GM23248 (cell line): Measurements from ENCODE around the gene MYL12B. TPM values are rescaled to one million over a fixed set of nuclear protein-coding genes. Genes with fewer than 3 reads are reported as not detected.
A peak's percentile ranks its signal among the peaks of the same experiment; 100 is the strongest.

Experiments
- DNase-seq: peaks from one replicate; pipeline ENCODE4 v3.0.0-alpha.2; 2015
- H2AFZ ChIP-seq: fragments of 200-600 bp; sonication (generic); 2 replicates; pipeline ENCODE4 v1.6.1; 2016; ENCODE audit warnings: antibody characterized with exemption
- H3F3A ChIP-seq: fragments of 200-600 bp; sonication (generic); 2 replicates; pipeline ENCODE4 v1.6.1; 2016; ENCODE audit warnings: mild to moderate bottlenecking, antibody characterized with exemption, mixed run types; ENCODE audit not compliant: insufficient read depth
- H3K27ac ChIP-seq: fragments of 200-600 bp; sonication (generic); 2 replicates; pipeline ENCODE4 v1.5.1; 2016; ENCODE audit warnings: mild to moderate bottlenecking
- H3K27me3 ChIP-seq: fragments of 200-600 bp; sonication (generic); replicated peaks from 2 replicates; pipeline ENCODE4 v1.6.1; 2016; ENCODE audit warnings: mild to moderate bottlenecking; ENCODE audit not compliant: insufficient read depth
- H3K36me3 ChIP-seq: fragments of 200-600 bp; sonication (generic); 2 replicates; pipeline ENCODE4 v1.6.1; 2016; ENCODE audit warnings: low read depth, mild to moderate bottlenecking
- H3K4me1 ChIP-seq: fragments of 200-600 bp; sonication (generic); 2 replicates; pipeline ENCODE4 v1.6.1; 2016; ENCODE audit warnings: mild to moderate bottlenecking; ENCODE audit not compliant: insufficient read depth
- H3K4me2 ChIP-seq: fragments of 200-600 bp; sonication (generic); one replicate; pipeline ENCODE4 v1.6.1; 2016; ENCODE audit warnings: mild to moderate bottlenecking; ENCODE audit not compliant: unreplicated experiment
- H3K4me3 ChIP-seq: fragments of 200-600 bp; sonication (generic); 2 replicates; pipeline ENCODE4 v1.5.1; 2016; ENCODE audit warnings: mild to moderate bottlenecking
- H3K79me2 ChIP-seq: fragments of 200-600 bp; sonication (generic); 2 replicates; pipeline ENCODE4 v1.6.1; 2016; ENCODE audit warnings: mild to moderate bottlenecking; ENCODE audit not compliant: insufficient read depth
- H3K9ac ChIP-seq: fragments of 200-600 bp; sonication (generic); 2 replicates; pipeline ENCODE4 v1.6.1; 2016; ENCODE audit warnings: mild to moderate bottlenecking
- H3K9me2 ChIP-seq: fragments of 200-600 bp; sonication (generic); 2 replicates; pipeline ENCODE4 v1.6.1; 2016; ENCODE audit warnings: mixed run types, mild to moderate bottlenecking, moderate library complexity; ENCODE audit not compliant: insufficient read depth
- H3K9me3 ChIP-seq: fragments of 200-600 bp; sonication (generic); one replicate; pipeline ENCODE4 v1.6.1; 2017; ENCODE audit warnings: low read depth
- H4K20me1 ChIP-seq: fragments of 200-600 bp; sonication (generic); 2 replicates; pipeline ENCODE4 v1.6.0; 2016; ENCODE audit not compliant: insufficient read depth
- EZH2 ChIP-seq: fragments of 200-600 bp; sonication (generic); IDR thresholded peaks from 2 replicates; pipeline ENCODE4 v1.6.1; 2018; ENCODE audit warnings: antibody characterized with exemption, mild to moderate bottlenecking; ENCODE audit not compliant: insufficient read depth, poor library complexity, severe bottlenecking
- EZH2phosphoT487 ChIP-seq: fragments of 200-600 bp; sonication (generic); IDR thresholded peaks from 2 replicates; pipeline ENCODE4 v1.6.1; 2018; ENCODE audit warnings: antibody characterized with exemption, moderate library complexity, mild to moderate bottlenecking, low read depth; ENCODE audit not compliant: insufficient read depth
- WGBS, 2 experiments: methylation state at CpG; one replicate each; pipeline ENCODE4 v1.1.6; 2015 to 2017; ENCODE audit warnings: low lambda C conversion rate in 2 of 2, low coverage in 1 of 2; ENCODE audit errors: missing lambda C conversion rate in 2 of 2; 5-methylcytosine and 5-hydroxymethylcytosine counted together
- in situ Hi-C: fragments of 300-500 bp; cut with MboI; formaldehyde crosslinking; loops from 2 replicates; pipeline ENCODE4 v1.15.0; 2020
- polyA plus RNA-seq: library from polyadenylated mRNA; unstranded; fragments of >200 nt; fragmentation: Nextera tagmentation; extraction: Ambion mirVana; gene quantifications from 2 replicates; pipeline ENCODE4 v1.2.1, GENCODE V29; 2016
- total RNA-seq: library from RNA; depleted of rRNA; stranded (reverse); fragments of >200 nt; shearing (Covaris generic); gene quantifications from 2 replicates; pipeline ENCODE4 v1.2.3, GENCODE V29; 2014

MYL12B gene
- total and polyA plus RNA-seq, 2 experiments from 2014 or later = 614 to 1,219 TPM

DNA sequence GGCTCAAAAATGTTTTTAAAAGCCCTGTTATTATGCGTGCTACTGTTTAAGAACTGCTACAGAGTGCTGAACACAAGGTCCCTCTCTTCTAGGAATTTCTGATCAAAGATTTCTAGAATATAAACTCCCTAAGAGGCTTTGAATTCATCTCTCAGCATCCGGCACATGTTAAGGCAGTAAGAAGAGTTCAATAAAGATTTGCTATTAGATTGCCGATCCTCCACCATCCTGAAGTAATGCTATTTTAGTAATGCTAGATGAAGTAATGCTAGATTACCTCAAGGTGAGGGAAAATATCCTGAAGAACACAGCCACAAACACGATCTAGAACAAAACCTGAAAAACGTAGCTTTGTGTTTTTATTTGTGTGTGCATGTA is 949 bp upstream of the MYL12B start:
- Histone ChIP-seq H3K4me2 (peak overlapping the region; percentile 98), H3K27me3 (no peaks in the 10 kb centered on the region), H3K27ac (peak overlapping the region; percentile 90), H3K4me1 (peaks cover 44% of the 10 kb centered on the region), H3K79me2 (peaks cover 81% of the 10 kb centered on the region), H3K36me3 (peaks cover 37% of the 10 kb centered on the region), H3K9me3 (no peaks in the 10 kb centered on the region), H3K9me2 (no peaks in the 10 kb centered on the region), H4K20me1 (peaks cover 18% of the 10 kb centered on the region), H3F3A (peaks cover 89% of the 10 kb centered on the region), H3K9ac (peak overlapping the region; percentile 87), H3K4me3 (peak overlapping the region; percentile 99), H2AFZ (peak overlapping the region; percentile 82)
- TF ChIP-seq EZH2 = no peak
- no peak for TF ChIP-seq EZH2phosphoT487
- DNase-seq = no peak
- 16 to 20% methylated on average over 5 of the region's 5 CpGs for WGBS, 2 experiments
- in situ Hi-C loops = no loop called here

DNA sequence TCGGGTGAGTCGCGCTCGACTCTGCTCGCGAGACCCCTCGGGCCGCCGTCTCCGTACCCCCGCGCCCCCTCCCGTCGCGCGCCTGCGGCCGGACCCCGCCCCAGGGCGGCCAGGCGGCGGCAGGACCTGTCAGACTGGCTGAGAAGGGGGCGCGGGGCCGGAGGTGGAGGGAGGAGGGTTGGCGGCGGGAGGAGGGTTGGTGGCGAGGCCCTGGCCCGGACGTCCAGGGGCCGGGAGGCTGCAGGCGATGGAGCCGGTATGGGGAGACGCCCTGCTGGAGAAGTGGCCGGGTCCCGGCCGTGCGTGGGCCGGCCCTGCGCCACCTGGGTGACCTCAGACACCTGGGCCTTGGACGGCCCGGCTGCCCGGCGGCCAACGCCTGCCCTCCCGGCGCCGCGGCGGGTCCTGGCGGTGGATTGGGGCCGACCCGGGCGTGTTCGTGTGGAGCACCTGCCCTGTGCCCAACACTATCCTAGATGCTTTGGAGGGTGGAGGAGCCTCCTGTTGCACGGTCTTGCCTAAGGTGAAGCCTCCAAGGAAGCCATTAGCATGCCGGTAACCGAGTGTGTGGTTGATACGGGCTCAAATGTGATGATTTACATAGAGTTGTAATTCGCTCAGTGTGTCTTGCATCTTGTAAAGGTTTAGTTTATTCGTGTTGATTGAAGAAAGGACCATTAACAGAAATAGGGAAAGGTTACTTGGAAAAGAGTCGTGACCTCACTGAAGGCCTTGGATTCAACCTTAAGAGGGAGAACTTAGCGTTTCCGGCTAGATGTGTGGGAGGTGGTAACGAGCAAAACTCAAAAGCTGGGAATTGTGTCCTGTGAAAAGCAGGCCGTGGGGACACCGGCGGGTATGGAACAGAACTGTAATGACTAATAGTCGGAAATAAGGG is 550 bp downstream of the MYL12B start:
- Histone ChIP-seq H3F3A (peaks cover 82% of the 10 kb centered on the region), H3K4me1 (peaks cover 43% of the 10 kb centered on the region), H3K4me2 (peak overlapping the region; percentile 98), H3K9me3 (no peaks in the 10 kb centered on the region), H3K36me3 (peaks cover 23% of the 10 kb centered on the region), H3K27me3 (no peaks in the 10 kb centered on the region), H4K20me1 (peaks cover 29% of the 10 kb centered on the region), H3K4me3 (peak overlapping the region; percentile 99), H3K79me2 (peaks cover 81% of the 10 kb centered on the region), H2AFZ (0 out of 2 replicates have a peak overlapping the region, but pooled peaks have one; percentile 82), H3K27ac (peak overlapping the region; percentile 90), H3K9ac (peak overlapping the region; percentile 87), H3K9me2 (no peaks in the 10 kb centered on the region)
- TF ChIP-seq EZH2phosphoT487 = no peak
- no peak for TF ChIP-seq EZH2
- in situ Hi-C loops = no loop called here
- 1% methylated on average over 47 to 54 of the region's 69 CpGs for WGBS, 2 experiments
- peak; percentile 67 for DNase-seq

DNA sequence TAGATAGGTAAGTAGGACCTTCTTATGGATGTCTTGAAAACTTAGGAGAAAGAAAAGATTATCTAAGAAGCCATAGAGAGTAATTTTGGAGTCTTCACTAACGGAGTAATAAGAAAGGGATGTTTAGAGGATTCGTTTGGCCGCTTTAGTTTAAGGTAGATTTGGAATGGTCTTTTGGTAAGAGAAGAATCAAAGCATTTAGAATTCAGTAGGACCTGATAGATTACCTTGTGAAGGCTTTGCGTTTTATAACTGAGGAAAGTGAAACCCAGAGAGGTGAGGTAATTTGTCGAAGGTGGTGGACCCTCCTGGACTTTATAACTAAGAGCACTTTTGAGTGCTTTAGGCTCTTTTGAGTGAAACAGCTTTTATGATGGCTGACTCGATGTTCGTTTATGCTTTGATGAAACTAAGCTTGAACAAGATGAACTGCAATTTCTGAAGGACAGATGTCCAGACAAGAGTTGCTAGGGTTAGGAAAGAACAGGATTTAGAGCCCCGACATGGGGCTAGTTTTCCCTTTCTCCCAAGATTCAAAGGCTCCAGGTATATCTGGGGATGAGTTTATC is 1.3 kb downstream of the MYL12B start:
- in situ Hi-C loops = no loop called here
- Histone ChIP-seq H3K4me1 (peaks cover 50% of the 10 kb centered on the region), H3K9me2 (no peaks in the 10 kb centered on the region), H4K20me1 (peaks cover 33% of the 10 kb centered on the region), H3K79me2 (peaks cover 81% of the 10 kb centered on the region), H3K9ac (peak overlapping the region; percentile 87), H3K4me3 (peak overlapping the region; percentile 99), H3K27me3 (no peaks in the 10 kb centered on the region), H3K27ac (peak overlapping the region; percentile 90), H3K9me3 (no peaks in the 10 kb centered on the region), H3K4me2 (peak overlapping the region; percentile 98), H2AFZ (no peak overlapping the region), H3K36me3 (peaks cover 15% of the 10 kb centered on the region; the same call in 1 of the 2 replicates), H3F3A (peaks cover 78% of the 10 kb centered on the region)
- no peak for DNase-seq
- TF ChIP-seq EZH2 (no peak), EZH2phosphoT487 (no peak)
- WGBS, 2 experiments = 15 to 18% methylated on average over 8 of the region's 8 CpGs

DNA sequence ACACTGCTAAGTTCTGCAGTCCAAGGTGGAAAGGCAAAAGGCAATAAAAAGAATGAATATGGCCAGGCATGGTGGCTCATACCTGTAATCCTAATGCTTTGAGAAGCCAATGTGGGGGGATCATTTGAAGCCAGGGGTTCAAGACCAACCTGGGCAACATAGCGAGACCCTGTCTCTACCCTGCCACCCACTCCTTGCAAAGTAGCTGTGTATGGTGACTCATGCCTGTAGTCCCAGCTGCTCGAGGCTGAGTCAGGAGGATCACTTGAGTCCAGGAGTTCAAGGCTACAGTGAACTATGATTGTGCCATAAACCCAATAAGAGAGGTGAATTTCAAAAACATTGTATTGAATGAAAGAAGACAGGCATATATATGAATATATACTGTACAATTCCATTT is 2.4 kb downstream of the MYL12B start:
- Histone ChIP-seq H3K79me2 (peaks cover 81% of the 10 kb centered on the region), H3K4me1 (peaks cover 62% of the 10 kb centered on the region), H3K9ac (no peak overlapping the region), H3K9me3 (no peaks in the 10 kb centered on the region), H4K20me1 (peaks cover 41% of the 10 kb centered on the region), H3K36me3 (peaks cover 6% of the 10 kb centered on the region; the same call in 1 of the 2 replicates), H3K9me2 (no peaks in the 10 kb centered on the region), H3K4me3 (peak overlapping the region; percentile 99), H2AFZ (no peak overlapping the region), H3F3A (peaks cover 78% of the 10 kb centered on the region), H3K4me2 (peak overlapping the region; percentile 98), H3K27me3 (no peaks in the 10 kb centered on the region), H3K27ac (peak overlapping the region; percentile 90; the same call in 1 of the 2 replicates)
- 44 to 46% methylated on average over 2 of the region's 2 CpGs for WGBS, 2 experiments
- in situ Hi-C loops = no loop called here
- peak; percentile 43 for DNase-seq
- no peak for TF ChIP-seq EZH2phosphoT487
- TF ChIP-seq EZH2 = no peak
